Astrocyte of the cerebellum (primary cell): ENCODE results near the gene HLF.

Experiments used
- DNase-seq: peaks from one replicate; pipeline ENCODE4 v3.0.0-alpha.2; 2011; ENCODE audit warnings: low read depth
- H3K4me3 ChIP-seq: 2 replicates; pipeline ENCODE4 v1.5.1; 2011; ENCODE audit warnings: mild to moderate bottlenecking, low read depth, low read length, moderate library complexity
- in situ Hi-C: cut with HindIII; loops from 2 replicates; pipeline ENCODE4 v1.10.0; 2017; ENCODE audit warnings: low sequenced_read_pairs
- TF ChIP-seq, protein P1 (sequence below): IDR thresholded peaks from 2 replicates; pipeline ENCODE4 v1.5.1; 2012; ENCODE audit warnings: low read length, low read depth, moderate library complexity, mild to moderate bottlenecking; ENCODE audit errors: missing control alignments

Gene HLF

DNA sequence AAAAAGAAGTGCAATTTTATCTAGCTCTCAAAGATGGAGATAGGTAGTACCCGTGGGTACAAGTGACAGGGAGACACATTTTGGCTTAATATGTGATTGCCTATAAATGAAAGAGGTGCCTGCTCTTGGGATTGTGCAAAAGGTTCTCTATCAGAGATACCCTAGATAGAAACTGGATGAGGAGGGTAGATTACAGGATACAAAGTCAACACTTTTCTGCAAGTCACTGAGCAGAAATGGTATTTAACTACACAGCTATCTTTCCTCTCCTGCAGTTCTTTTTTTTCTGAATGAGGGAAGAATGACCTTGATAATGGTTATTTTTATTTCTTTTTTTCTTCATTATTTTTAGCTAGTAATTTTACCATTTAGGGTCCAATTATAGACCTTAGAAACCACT is 89.2 kb downstream of the HLF start:
- no peak for DNase-seq
- no peak overlapping the region for H3K4me3 ChIP-seq
- in situ Hi-C loops = no loop called here
- TF ChIP-seq, protein P1, sequence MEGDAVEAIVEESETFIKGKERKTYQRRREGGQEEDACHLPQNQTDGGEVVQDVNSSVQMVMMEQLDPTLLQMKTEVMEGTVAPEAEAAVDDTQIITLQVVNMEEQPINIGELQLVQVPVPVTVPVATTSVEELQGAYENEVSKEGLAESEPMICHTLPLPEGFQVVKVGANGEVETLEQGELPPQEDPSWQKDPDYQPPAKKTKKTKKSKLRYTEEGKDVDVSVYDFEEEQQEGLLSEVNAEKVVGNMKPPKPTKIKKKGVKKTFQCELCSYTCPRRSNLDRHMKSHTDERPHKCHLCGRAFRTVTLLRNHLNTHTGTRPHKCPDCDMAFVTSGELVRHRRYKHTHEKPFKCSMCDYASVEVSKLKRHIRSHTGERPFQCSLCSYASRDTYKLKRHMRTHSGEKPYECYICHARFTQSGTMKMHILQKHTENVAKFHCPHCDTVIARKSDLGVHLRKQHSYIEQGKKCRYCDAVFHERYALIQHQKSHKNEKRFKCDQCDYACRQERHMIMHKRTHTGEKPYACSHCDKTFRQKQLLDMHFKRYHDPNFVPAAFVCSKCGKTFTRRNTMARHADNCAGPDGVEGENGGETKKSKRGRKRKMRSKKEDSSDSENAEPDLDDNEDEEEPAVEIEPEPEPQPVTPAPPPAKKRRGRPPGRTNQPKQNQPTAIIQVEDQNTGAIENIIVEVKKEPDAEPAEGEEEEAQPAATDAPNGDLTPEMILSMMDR = no peak

DNA sequence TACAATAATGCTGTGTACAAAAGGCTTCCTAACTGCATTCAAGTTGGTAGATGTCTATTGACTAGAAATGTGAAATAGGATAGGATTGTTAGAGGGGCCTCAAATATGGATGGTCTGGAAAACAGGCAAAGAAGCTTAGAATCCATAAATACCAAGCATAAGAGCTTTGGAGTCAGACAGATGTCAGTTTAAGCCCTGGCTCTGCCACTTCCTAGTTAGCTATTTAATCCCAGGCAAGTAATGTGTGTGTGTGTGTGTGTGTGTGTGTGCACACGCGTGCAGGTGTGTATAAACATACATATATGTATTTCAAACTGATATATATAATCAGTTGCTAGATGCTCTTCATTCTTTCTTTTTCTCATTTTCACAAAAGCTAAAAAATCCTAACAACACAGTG is 90.2 kb downstream of the HLF start:
- no peak for DNase-seq
- H3K4me3 ChIP-seq = no peak overlapping the region
- in situ Hi-C loops = loop anchor here (5.0 kb wide), 2 partner anchors 63 to 157 kb away; partner anchors contain the start of gene SMIM36
- TF ChIP-seq, protein P1 = no peak

DNA sequence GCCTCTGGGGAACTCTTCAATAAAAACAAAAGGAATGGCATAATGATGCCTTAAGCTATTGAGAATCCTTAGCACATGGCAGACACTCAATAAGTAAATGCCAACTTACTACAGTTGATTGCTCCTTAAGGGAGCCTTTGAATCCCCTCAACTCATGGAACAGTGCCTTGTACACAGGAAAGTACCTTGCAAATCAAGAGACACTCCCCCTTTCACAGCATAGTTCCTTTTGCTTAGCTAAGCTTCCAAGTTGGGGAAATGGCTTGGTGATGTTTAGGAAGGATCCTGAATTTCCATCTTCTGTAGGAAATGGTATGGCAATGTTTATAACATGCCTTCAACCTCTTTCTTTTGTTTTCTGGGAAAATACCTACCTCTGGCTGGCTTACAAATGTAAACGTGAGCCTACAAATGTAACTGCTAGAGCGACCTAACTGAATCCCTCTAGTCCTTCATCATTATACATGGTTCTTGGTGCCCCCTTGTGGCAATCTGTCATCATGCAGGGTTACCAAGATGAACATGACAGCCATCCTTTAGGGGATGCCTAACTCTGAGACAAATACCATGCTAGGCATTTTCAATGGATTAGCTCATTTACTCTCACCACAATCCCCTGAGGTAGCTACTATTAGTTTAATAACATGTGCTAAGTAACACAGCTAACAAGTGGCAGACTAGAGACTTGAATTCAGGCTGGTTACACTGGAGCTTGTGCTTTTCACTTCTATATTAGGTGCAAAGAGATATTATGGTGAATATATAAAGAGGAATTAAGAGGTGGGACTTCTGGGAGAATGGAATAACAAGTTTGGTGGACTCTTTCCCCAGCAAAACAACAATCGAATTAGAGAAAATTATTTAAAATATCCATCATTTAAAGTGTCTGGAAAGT is 91.9 kb downstream of the HLF start:
- TF ChIP-seq, protein P1 = peak; percentile 82
- DNase-seq = peak; percentile 43
- no peak overlapping the region for H3K4me3 ChIP-seq
- in situ Hi-C loops = loop anchor here (5.0 kb wide), 2 partner anchors 64 to 156 kb away; partner anchors contain the start of gene SMIM36

DNA sequence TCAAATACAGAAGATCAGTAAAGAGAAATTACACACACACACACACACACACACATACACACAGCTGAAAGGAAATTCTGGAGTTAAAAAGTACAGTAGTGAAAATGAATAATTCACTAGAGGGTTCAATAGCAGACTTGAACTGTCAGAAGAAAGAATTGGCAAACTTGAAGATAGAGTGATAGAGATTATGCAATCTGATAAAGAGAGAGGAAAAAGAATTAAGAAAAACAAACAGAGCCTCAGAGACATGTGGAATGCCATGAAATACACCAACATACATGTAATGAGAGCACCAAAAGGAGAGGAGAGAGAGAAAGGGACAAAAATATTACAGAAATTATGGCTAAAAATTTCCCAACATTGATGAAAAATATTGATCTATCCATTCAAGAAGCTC is 96.2 kb downstream of the HLF start:
- TF ChIP-seq, protein P1 = no peak
- H3K4me3 ChIP-seq = no peak overlapping the region
- in situ Hi-C loops = no loop called here
- DNase-seq = no peak

DNA sequence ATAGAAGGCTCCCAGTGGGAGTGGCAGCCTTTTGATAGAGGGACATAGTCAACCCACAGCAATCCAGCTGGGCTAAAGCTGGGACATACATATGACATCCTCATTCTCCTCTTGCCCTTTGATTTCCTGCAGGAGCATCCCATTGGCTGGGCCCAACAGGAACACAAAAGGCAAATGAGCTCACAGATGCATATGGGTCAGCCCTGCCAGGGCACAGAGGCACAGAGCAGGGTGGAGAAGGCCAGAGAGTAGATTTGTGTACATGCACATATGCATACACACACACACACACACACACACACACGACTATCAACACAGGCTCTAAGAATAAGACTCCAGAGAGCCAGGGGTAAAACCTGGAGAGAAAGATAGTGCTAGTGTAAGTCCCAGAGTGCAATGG is 98.3 kb downstream of the HLF start:
- H3K4me3 ChIP-seq = no peak overlapping the region
- DNase-seq = no peak
- TF ChIP-seq, protein P1 = no peak
- in situ Hi-C loops = no loop called here

DNA sequence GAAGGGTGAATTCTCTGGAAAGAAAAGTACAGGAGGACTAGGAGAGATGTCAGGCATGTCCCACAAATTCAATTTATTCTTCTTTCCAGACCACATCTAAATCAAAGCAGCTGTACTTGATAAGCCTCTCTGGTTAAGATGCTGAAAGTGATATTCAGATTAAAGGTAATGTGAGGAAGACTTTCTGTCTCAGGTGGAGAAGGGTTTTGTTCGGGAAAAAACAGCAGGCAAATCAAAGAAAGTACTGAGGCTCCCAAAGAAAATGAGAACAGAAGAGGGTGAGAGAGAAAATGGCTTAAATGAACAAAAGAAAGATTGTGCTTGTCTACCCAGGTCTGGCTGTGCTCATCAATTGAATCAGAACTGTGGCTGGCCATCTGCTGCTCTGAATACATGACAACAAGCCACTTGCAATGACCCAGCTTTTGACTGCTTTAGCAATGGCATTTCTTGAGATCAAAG is 101.3 kb downstream of the HLF start:
- no peak for DNase-seq
- TF ChIP-seq, protein P1 = no peak
- in situ Hi-C loops = no loop called here
- no peak overlapping the region for H3K4me3 ChIP-seq
